ENCODE results near the gene CCDC117.

- TF ChIP-seq EP300 (IDR thresholded peaks at IDR 0.05; ENCODE audit: borderline replicate concordance): no peak
- TF ChIP-seq TAF1 (IDR thresholded peaks at IDR 0.05; ENCODE audit: low read depth): peak; percentile 78; the same call in 1 of the 2 replicates
- peak; percentile 82 for TF ChIP-seq FOXM1 (IDR thresholded peaks at IDR 0.05; ENCODE audit: borderline replicate concordance, low read depth)
- peak; percentile 80 for TF ChIP-seq USF1 (IDR thresholded peaks at IDR 0.05)
- TF ChIP-seq CEBPB (IDR thresholded peaks at IDR 0.05): no peak
- TF ChIP-seq EGR1 (IDR thresholded peaks at IDR 0.05): no peak
- no peak for TF ChIP-seq RAD21 (IDR thresholded peaks at IDR 0.05; ENCODE audit: low read depth)
- TF ChIP-seq YY1 (IDR thresholded peaks at IDR 0.05; ENCODE audit: low read depth): peak; percentile 64; the same call in 1 of the 2 replicates
- peak; percentile 90 for TF ChIP-seq MAX (IDR thresholded peaks at IDR 0.05)
- TF ChIP-seq ZBTB7A (IDR thresholded peaks at IDR 0.05; ENCODE audit: low read depth): 0 out of 2 replicates have a peak, but pooled peaks have one; percentile 53
- no peak; the same call in none of the 2 replicates for TF ChIP-seq NFIC (IDR thresholded peaks at IDR 0.05)
- TF ChIP-seq TCF12 (IDR thresholded peaks at IDR 0.05; ENCODE audit: low read depth): no peak; the same call in 1 of the 2 replicates
- peak; percentile 70 for TF ChIP-seq CREB1 (IDR thresholded peaks at IDR 0.05; ENCODE audit: low read depth)
- TF ChIP-seq REST (IDR thresholded peaks at IDR 0.05; ENCODE audit: low read depth): no peak
Observed at GRCh38 chr22:28741785-28742561, 30.5 kb upstream of the CCDC117 start, which contains the start of the genes CHEK2 and HSCB.
